Effector memory CD4-positive, alpha-beta T cell (primary cell): ENCODE data around the gene SLC15A3.

Experiments used
- DNase-seq, 3 donors: peaks; one replicate each; pipeline ENCODE4 v3.0.0-alpha.2; 2020
- H3K27ac ChIP-seq: 2 replicates; pipeline ENCODE4 v1.7.0; 2013; ENCODE audit warnings: mild to moderate bottlenecking, low read length, moderate library complexity; ENCODE audit not compliant: insufficient read depth, poor library complexity, severe bottlenecking
- H3K27me3 ChIP-seq: replicated peaks from 2 replicates; pipeline ENCODE4 v1.7.0; 2013; ENCODE audit warnings: mild to moderate bottlenecking, low read length; ENCODE audit not compliant: insufficient read depth, control insufficient read depth, poor library complexity, severe bottlenecking
- H3K36me3 ChIP-seq: 2 replicates; pipeline ENCODE4 v1.7.0; 2013; ENCODE audit warnings: mild to moderate bottlenecking, low read length, moderate library complexity; ENCODE audit not compliant: control insufficient read depth, insufficient read depth
- H3K4me1 ChIP-seq: 2 replicates; pipeline ENCODE4 v1.7.0; 2013; ENCODE audit warnings: low read length, mild to moderate bottlenecking; ENCODE audit not compliant: control insufficient read depth, insufficient read depth, poor library complexity, severe bottlenecking
- H3K4me3 ChIP-seq: 2 replicates; pipeline ENCODE4 v1.7.0; 2013; ENCODE audit warnings: low read length, low read depth, mild to moderate bottlenecking; ENCODE audit not compliant: insufficient read depth, poor library complexity, severe bottlenecking
- H3K9me3 ChIP-seq: 2 replicates; pipeline ENCODE4 v1.7.0; 2013; ENCODE audit warnings: mild to moderate bottlenecking, low read length, moderate library complexity; ENCODE audit not compliant: control insufficient read depth

SLC15A3 gene

GRCh38 chr11:60926500-60926899, 25.5 kb downstream of the SLC15A3 start:
- peaks cover 15% of the 10 kb centered on the region for H3K4me1 ChIP-seq
- H3K9me3 ChIP-seq = no peaks in the 10 kb centered on the region
- H3K27me3 ChIP-seq = peaks cover 20% of the 10 kb centered on the region
- peaks cover 16% of the 10 kb centered on the region for H3K36me3 ChIP-seq
- no peak overlapping the region for H3K27ac ChIP-seq
- no peak for DNase-seq
- H3K4me3 ChIP-seq = no peak overlapping the region

GRCh38 chr11:60925868-60926267, 26.1 kb downstream of the SLC15A3 start:
- no peaks in the 10 kb centered on the region for H3K9me3 ChIP-seq
- DNase-seq = no peak
- H3K4me3 ChIP-seq = no peak overlapping the region
- H3K27ac ChIP-seq = no peak overlapping the region
- H3K27me3 ChIP-seq = peaks cover 20% of the 10 kb centered on the region
- H3K36me3 ChIP-seq = peaks cover 23% of the 10 kb centered on the region
- peaks cover 15% of the 10 kb centered on the region for H3K4me1 ChIP-seq

GRCh38 chr11:60924906-60925853, 26.8 kb downstream of the SLC15A3 start:
- DNase-seq = no peak
- peaks cover 20% of the 10 kb centered on the region for H3K27me3 ChIP-seq
- peaks cover 29% of the 10 kb centered on the region for H3K36me3 ChIP-seq
- H3K9me3 ChIP-seq = no peaks in the 10 kb centered on the region
- peaks cover 15% of the 10 kb centered on the region for H3K4me1 ChIP-seq
- H3K27ac ChIP-seq = no peak overlapping the region
- H3K4me3 ChIP-seq = peak overlapping the region; percentile 51

- Histone ChIP-seq H3K9me3 (no peaks in the 10 kb centered on the region), H3K27me3 (peaks cover 20% of the 10 kb centered on the region), H3K4me3 (peak within 1 kb of the TSS; percentile 51), H3K4me1 (peaks cover 15% of the 10 kb centered on the region), H3K27ac (no peak within 1 kb of the TSS), H3K36me3 (peaks cover 38% of the 10 kb centered on the region)
- no peak for DNase-seq
These were observed 27.7 kb downstream of the SLC15A3 start, which contains the start of gene TMEM132A for GRCh38 chr11:60924110-60924905. Gene TMEM132A (plus strand): TSS chr11:60924460. CDS start chr11:60924634, 174 bp downstream.

GRCh38 chr11:60923800-60924109, 28.2 kb downstream of the SLC15A3 start:
- no peak for DNase-seq
- H3K4me3 ChIP-seq = no peak overlapping the region
- peaks cover 15% of the 10 kb centered on the region for H3K4me1 ChIP-seq
- peaks cover 20% of the 10 kb centered on the region for H3K27me3 ChIP-seq
- H3K27ac ChIP-seq = no peak overlapping the region
- peaks cover 39% of the 10 kb centered on the region for H3K36me3 ChIP-seq
- H3K9me3 ChIP-seq = no peaks in the 10 kb centered on the region

- peaks cover 39% of the 10 kb centered on the region for H3K36me3 ChIP-seq
- no peak overlapping the region for H3K27ac ChIP-seq
- peaks cover 15% of the 10 kb centered on the region for H3K4me1 ChIP-seq
- H3K27me3 ChIP-seq = peaks cover 20% of the 10 kb centered on the region
- no peaks in the 10 kb centered on the region for H3K9me3 ChIP-seq
- no peak for DNase-seq
- no peak overlapping the region for H3K4me3 ChIP-seq
These were observed 28.6 kb downstream of the SLC15A3 start for GRCh38 chr11:60923326-60923725.

GRCh38 chr11:60922906-60923305, 29.1 kb downstream of the SLC15A3 start:
- H3K27ac ChIP-seq = no peak overlapping the region
- H3K4me3 ChIP-seq = no peak overlapping the region
- peaks cover 20% of the 10 kb centered on the region for H3K27me3 ChIP-seq
- H3K4me1 ChIP-seq = peaks cover 15% of the 10 kb centered on the region
- peaks cover 39% of the 10 kb centered on the region for H3K36me3 ChIP-seq
- DNase-seq = no peak
- H3K9me3 ChIP-seq = no peaks in the 10 kb centered on the region

GRCh38 chr11:60921777-60922335, 30.1 kb downstream of the SLC15A3 start:
- Histone ChIP-seq H3K36me3 (peaks cover 39% of the 10 kb centered on the region), H3K9me3 (no peaks in the 10 kb centered on the region), H3K27ac (no peak overlapping the region), H3K4me3 (no peak overlapping the region), H3K27me3 (peaks cover 20% of the 10 kb centered on the region), H3K4me1 (peaks cover 15% of the 10 kb centered on the region)
- DNase-seq = no peak

- Histone ChIP-seq H3K27me3 (peaks cover 20% of the 10 kb centered on the region), H3K4me3 (no peak overlapping the region), H3K27ac (no peak overlapping the region), H3K4me1 (peaks cover 15% of the 10 kb centered on the region), H3K9me3 (no peaks in the 10 kb centered on the region), H3K36me3 (peaks cover 39% of the 10 kb centered on the region)
- no peak for DNase-seq
These were observed 30.7 kb downstream of the SLC15A3 start for GRCh38 chr11:60921259-60921658.
